Gastroesophageal sphincter (tissue), 3 donors: ENCODE measurements around the gene TELO2.

Source experiments
- CTCF ChIP-seq, 4 experiments: fragments of 200-600 bp in 2 of 4; fragments of 450-650 bp in 2 of 4; sonication (generic) in 1 of 4; IDR thresholded peaks; one replicate each; pipeline ENCODE4 v1.5.1; 2017 to 2019; ENCODE audit warnings: antibody characterized with exemption in 4 of 4, mild to moderate bottlenecking in 2 of 4, moderate library complexity in 2 of 4
- EP300 ChIP-seq: sonication (generic); formaldehyde crosslinking; IDR thresholded peaks from one replicate; pipeline ENCODE4 v1.6.1; 2017; ENCODE audit warnings: antibody characterized with exemption, mild to moderate bottlenecking
- POLR2A ChIP-seq, 2 donors: fragments of 450-650 bp; IDR thresholded peaks; one replicate each; pipeline ENCODE4 v1.6.1; 2017; ENCODE audit warnings: antibody characterized with exemption in 2 of 2, mild to moderate bottlenecking in 2 of 2, moderate library complexity in 1 of 2

GRCh38 chr16:1464196-1464893, 28.8 kb upstream of the TELO2 start:
- TF ChIP-seq EP300 (no peak), POLR2A (IDR thresholded peaks at IDR 0.05) (no peak), CTCF (IDR thresholded peaks at IDR 0.05) (no peak)
